ENCODE results near the gene FRY.
A peak's percentile ranks its signal among the peaks of the same experiment; 100 is the strongest.

FRY gene

DNA sequence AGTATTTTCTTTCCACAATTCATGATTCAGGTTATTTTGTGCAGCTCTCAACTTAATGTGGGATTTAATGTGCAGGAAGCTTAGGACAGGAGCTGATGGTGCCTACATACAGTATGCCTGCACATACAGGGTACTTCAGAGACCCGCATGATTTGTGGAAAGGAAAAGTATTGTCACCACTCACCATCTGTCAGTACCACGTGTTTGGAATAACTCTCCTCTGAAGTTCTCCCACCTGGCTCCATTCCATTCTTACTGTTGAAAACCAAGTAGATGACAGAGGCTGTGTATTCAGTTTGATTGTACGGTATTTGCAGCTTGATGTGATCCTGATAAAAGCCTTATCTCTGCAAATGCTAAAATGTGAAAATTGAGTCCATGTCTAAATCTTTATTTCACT lies 197.9 kb downstream of the FRY start:
- DNase-seq = no peak

DNA sequence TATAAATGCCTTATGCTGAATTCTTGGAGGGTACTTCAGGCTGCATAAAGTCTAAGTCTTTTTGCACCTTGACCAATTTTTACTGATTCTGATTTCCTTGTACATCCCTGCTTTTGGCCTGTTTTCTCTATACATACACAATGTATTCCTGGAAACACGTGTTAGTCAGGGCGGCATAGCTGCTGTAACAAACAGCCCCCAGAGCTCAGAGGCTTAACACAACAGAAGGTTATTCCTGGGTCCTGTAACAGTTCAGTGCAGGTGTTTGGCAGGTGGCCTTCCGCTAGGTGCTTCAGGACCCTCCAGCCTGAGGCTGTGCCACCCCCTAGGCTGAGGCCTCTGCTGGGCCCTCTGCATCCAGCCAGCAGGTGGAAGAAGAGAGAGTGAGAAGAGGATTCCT lies 200.7 kb downstream of the FRY start:
- no peak for DNase-seq

DNA sequence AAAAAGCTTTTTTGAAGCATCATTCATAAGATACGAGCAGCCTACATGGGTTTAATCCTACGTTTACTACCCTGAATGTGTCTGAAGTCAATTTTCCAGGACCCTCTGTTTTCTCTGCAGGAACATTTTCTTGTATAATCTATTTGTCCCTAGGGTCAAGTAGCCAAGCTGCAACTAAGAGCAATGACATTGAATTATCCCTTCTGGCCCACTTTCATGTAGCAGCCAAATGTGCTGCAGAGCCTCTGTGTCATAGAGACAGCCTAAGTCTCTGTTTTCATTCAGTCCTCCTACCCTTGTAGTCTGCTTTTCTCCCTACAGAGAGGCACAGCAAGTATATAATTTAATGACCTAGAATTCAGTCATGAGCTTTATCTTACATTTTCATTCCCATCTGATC lies 201.5 kb downstream of the FRY start:
- no peak for DNase-seq

DNA sequence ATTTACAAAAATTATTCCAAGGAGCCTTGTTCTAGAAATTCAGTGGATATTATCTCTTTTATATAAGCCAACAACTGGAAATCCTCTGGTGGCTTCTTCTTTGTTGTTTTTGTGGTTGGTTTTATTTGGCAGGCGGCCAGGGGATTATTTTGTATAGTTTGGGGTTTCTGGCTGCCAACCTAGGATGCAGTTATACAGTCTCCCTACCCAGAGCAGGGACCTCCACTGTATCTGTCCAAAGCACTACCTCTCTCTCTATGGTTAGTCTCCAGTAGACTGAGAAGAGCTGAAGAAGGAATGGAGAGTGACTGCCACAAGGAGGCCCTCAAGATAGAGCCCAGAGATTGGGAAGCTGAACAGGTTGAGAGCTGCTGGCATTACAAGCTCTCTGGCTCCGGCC lies 203.3 kb downstream of the FRY start:
- no peak for DNase-seq

- no peak for DNase-seq
Observed at GRCh38 chr13:32237681-32238080, 206.1 kb downstream of the FRY start.

DNA sequence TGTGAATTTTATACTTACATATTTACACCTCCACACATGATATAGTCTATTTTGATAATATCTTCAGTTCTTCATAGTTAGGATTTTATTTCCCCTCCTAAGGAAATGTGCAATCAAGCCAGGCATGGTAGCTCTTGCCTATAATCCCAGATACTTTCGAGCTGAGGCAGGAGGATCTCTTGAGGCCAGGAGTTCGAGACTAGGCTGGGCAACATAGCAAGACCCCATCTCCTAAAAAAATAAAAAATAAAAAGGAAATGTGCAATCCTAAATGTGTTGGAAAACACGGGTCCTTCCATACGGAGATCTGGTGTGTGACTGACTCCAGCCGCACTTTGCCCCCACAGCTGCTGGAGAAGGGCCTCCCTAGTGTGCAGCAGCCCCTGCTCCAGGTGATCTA lies 212.1 kb downstream of the FRY start:
- no peak for DNase-seq

GRCh38 chr13:32245555-32245954 lies 214.0 kb downstream of the FRY start:
- DNase-seq = no peak

DNA sequence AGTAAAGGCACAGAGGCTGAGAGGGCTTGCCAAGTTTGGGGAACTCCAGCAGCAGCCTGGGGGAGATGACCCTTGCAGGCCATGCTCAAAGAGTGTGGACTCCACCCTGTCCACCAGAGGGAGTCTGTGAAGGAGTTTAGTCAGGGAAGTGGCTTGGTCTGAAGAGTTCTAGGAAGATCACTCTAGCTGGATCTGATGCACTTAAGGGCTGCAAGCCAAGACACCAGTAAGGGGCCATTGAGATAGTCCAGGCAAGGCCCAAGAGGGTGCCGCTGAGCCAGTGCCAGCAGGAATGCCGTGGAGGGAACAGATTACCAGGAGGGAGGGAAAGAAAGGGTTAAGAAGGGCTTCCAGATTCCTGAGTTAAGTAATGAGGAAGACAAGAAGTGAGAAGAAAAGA lies 214.9 kb downstream of the FRY start:
- peak in 1 of 2 donors; percentile 14 for DNase-seq

GRCh38 chr13:32247887-32248286 lies 216.3 kb downstream of the FRY start:
- no peak for DNase-seq

DNA sequence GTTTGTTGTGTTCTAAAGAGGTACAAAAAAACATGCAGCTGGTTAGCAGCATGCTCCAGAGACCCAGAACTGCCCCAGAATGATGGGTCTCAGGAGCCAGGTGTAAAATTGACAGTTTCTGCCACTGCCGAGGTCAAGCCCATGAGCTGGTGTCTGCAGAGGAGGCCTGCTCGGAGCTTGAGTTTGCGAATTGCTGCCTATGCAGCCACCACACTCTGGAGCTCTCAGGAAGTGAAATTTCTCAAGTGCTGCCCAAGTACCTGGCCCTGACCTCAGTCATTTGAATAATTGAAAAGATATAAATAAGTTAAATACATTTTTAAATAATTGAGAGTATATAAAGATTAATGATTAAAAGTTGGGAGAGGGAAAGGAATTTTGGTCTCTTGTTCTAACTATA lies 217.2 kb downstream of the FRY start:
- no peak for DNase-seq

- DNase-seq = no peak
Observed at GRCh38 chr13:32252812-32253438, 221.4 kb downstream of the FRY start.

GRCh38 chr13:32253911-32254399 lies 222.4 kb downstream of the FRY start:
- DNase-seq = no peak

DNA sequence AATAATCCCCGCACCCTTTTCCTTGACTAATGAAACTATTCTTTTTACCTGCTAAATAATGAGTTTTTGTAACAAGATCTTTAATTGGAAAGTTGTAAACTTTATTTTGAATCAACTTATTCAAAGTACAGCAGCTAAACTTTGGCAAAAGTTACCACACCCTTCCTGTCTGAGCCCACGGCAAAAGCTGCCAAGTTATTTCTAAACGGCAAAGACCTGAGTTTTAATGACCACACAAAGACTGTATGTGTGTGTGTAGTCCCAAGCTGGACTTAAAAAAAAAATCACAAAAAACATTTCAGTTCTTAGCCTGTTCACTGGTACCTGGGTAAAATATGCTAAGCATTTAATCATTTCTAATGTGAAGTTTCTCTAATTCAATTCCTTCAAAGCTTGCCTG lies 222.8 kb downstream of the FRY start:
- DNase-seq = no peak

- no peak for DNase-seq
Observed at GRCh38 chr13:32254916-32255723, 223.5 kb downstream of the FRY start.

DNA sequence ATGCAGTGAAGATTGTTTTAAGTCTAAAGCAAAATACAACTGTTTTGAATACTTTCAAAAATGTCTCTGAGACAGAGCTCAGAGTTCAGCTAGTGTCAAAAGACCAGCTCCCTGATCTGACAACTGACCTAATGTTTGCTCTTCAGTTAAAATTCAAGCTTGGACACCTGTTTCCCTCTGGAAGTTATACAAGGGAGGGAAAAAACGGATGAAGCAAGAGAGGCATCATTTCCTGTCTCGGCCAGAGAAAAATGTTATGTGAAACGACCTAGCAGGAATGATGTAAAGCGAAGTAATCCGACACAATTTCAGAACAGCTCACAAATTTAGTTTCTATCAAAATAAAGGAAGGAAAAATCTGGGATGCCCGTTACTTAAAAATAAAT lies 224.1 kb downstream of the FRY start:
- no peak for DNase-seq

- no peak for DNase-seq
Observed at GRCh38 chr13:32256243-32256642, 224.7 kb downstream of the FRY start.

GRCh38 chr13:32257649-32258048 lies 226.1 kb downstream of the FRY start:
- no peak for DNase-seq

DNA sequence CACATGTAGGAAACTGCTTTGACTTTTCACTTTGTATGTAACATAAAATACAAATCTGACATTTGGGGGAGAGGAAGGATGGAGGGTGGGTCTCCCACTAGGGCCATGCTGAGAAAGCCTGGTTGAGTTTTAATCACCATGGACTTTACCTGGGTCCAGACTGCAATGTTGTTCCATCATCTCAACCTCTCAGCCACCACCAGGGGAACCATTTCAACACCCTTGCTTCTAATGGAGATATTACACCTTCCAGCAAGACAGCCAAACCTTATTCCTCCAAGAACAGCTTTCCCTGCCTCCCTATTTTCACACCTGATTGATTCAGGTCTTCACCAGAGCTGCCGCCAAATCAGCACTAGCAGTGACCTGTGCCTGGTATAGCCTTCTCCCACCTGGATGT lies 227.5 kb downstream of the FRY start:
- DNase-seq = no peak

DNA sequence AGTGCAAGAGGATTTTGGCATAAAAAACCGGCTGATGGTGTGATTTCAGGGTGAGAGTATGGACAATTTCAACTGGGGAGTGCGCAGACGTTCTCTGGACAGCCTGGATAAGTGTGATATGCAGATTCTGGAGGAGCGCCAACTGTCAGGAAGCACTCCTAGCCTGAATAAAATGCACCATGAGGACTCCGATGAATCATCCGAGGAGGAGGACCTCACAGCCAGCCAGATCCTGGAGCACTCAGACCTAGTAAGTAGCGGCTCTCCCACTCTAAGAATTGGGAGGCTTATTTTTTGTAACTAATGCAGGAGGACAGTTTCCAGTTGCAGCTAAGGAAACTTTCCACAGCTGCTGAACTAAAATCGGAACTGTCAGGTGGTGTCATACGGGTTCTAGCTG lies 230.0 kb downstream of the FRY start:
- DNase-seq = no peak

DNA sequence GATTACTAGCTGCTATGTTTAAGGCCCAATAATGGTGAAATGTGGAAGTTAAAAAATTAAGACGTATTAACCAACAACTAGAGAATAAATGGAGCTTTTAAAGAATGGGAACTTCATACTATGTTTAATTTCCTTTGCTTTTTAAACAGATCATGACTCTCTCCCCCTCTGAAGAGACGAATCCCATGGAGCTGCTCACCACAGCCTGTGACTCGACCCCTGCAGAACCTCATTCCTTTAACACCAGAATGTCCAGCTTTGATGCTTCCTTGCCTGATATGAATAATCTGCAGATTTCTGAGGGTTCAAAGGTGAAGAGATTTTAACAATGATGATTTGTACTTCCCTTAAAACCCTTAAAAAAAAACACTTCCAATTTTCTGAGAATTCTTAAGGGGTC lies 230.6 kb downstream of the FRY start:
- no peak for DNase-seq

GRCh38 chr13:32262619-32263018 lies 231.0 kb downstream of the FRY start:
- DNase-seq = no peak

DNA sequence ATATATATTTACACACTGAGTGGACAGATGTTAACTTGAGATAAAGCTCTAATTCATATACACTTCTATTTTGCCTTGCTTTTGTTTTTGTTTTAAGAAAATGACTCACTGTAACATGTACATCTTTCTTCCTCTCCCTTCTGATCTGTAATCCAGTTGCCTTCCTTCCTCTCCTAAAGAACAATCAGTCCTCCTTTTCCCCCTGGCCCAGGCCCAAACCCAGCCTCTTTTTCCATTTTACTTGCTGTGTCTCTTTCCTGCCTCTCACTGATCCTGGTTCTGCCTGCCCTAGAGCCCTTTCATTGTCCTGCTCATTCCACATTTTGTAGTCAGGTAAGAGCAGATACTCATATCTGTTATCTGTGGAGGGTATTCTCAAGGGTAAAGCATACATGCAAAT lies 232.8 kb downstream of the FRY start:
- no peak for DNase-seq

GRCh38 chr13:32265726-32266125 lies 234.2 kb downstream of the FRY start:
- no peak for DNase-seq

DNA sequence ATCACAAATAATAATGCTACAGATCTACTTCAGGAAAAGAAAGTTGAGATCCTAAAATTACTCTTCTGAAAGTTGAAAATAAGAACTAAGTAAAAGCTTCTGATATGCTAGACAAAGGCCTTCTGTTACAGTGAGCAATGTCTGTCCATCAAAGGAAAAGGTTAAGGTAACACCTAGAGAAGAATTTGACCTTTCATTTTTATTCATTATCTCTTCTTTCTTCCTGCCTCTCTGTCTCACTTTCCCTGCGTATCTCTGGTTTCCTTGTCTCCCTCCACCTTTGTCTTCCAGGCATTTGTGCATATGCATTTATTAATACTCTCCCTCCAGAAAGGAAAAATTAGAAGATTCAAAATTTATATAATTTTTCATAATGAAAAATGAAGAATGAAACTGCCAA lies 234.6 kb downstream of the FRY start:
- no peak for DNase-seq

All from activated CD4-positive, alpha-beta T cell treated with anti-CD3 and anti-CD28 coated beads for 4 hours (primary cell).